ENCODE results near the gene MSRB3.

DNA sequence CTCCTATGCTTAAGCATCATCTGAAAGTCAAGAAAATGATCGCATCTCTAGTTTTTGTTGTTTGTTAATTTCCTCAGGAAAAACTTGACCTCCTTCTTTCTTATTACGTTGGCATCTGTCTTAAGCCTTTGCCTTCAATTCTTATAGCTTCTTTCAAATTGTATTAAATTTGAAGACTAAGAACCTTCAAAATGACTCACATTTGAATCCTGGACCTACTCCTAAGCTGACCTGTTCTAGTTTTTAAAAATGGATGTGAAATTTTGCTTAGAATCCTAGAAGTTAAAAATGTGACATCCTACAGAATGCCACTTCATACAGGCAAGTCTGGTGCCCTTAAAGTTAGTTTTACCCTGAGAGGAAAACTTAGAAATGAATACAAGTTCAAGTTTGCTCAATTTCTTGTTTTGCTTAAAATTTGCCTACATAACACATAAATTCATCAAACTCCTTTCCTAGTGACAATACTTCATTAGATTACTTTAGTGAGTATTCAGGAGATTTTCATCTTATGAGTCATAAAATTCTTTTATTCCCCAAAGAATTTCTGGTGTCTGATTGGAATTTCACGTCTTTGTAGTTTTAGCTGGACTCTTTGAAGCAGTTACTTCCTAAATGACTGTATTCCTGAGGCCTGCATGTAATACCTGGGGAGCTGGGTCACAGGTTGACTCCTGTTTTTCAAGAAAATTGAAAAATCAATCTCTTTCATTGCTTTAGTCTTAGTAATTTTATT is 152.3 kb downstream of the MSRB3 start:
- TF ChIP-seq, protein P1, sequence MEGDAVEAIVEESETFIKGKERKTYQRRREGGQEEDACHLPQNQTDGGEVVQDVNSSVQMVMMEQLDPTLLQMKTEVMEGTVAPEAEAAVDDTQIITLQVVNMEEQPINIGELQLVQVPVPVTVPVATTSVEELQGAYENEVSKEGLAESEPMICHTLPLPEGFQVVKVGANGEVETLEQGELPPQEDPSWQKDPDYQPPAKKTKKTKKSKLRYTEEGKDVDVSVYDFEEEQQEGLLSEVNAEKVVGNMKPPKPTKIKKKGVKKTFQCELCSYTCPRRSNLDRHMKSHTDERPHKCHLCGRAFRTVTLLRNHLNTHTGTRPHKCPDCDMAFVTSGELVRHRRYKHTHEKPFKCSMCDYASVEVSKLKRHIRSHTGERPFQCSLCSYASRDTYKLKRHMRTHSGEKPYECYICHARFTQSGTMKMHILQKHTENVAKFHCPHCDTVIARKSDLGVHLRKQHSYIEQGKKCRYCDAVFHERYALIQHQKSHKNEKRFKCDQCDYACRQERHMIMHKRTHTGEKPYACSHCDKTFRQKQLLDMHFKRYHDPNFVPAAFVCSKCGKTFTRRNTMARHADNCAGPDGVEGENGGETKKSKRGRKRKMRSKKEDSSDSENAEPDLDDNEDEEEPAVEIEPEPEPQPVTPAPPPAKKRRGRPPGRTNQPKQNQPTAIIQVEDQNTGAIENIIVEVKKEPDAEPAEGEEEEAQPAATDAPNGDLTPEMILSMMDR (IDR thresholded peaks at IDR 0.05; ENCODE audit: extremely low read depth in 1 of 2, insufficient read depth in 1 of 2, low read depth in 1 of 2, low read length in 2 of 2), result no peak
- TF ChIP-seq EZH2 (IDR thresholded peaks at IDR 0.05; ENCODE audit: borderline replicate concordance, low read depth, low read length, severe bottlenecking), result no peak
- TF ChIP-seq, protein P2, sequence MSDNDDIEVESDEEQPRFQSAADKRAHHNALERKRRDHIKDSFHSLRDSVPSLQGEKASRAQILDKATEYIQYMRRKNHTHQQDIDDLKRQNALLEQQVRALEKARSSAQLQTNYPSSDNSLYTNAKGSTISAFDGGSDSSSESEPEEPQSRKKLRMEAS (IDR thresholded peaks at IDR 0.05; ENCODE audit: insufficient read depth, insufficient read length), result no peak
- TF ChIP-seq POLR2AphosphoS5 (IDR thresholded peaks at IDR 0.05; ENCODE audit: insufficient read depth, low read depth, low read length), result peak; percentile 84
